Panc1 (cell line): Measurements from ENCODE around the gene SCAF8. TPM values are rescaled to one million over a fixed set of nuclear protein-coding genes. Genes with fewer than 3 reads are reported as not detected.

Source experiments
- ATAC-seq: fragments of 200-7000 bp; cut with Tn5 transposase; 2 replicates; pipeline ENCODE4 v1.9.1; 2020; ENCODE audit warnings: mild to moderate bottlenecking, moderate library complexity
- BruUV-seq: library from RNA; stranded (reverse); fragments of 400-500 nt; replicated peaks from 2 replicates; lab custom pipeline; 2021; lab: Mats Ljungman, UMichigan
- CTCF ChIA-PET: fragments of 300-600 bp; sonication (Branson Sonifier 250); formaldehyde crosslinking; loops from one replicate; lab custom pipeline; 2022; ENCODE audit warnings: antibody characterized with exemption; lab: Charles Lee
- POLR2A ChIA-PET: fragments of 300-600 bp; sonication (Branson Sonifier 250); formaldehyde crosslinking; loops from one replicate; lab custom pipeline; 2022; ENCODE audit warnings: antibody characterized with exemption; lab: Charles Lee
- DNase-seq: peaks from one replicate; pipeline ENCODE4 v3.0.0-alpha.2; 2010; ENCODE audit warnings: low read depth, low spot score
- H3K27ac ChIP-seq: 2 replicates; pipeline ENCODE4 v1.5.1; 2011; ENCODE audit warnings: mild to moderate bottlenecking, low read length, inconsistent platforms
- H3K27me3 ChIP-seq: fragments of 200-500 bp; sonication (Bioruptor generic); 2 replicates; pipeline ENCODE4 v1.6.0; 2014; ENCODE audit warnings: low read length, inconsistent platforms; ENCODE audit not compliant: control insufficient read depth, insufficient read depth
- H3K36me3 ChIP-seq: fragments of 200-500 bp; sonication (Bioruptor generic); 2 replicates; pipeline ENCODE4 v1.5.1; 2014; ENCODE audit warnings: inconsistent platforms, mild to moderate bottlenecking, low read length, moderate library complexity; ENCODE audit not compliant: control insufficient read depth, insufficient read depth
- H3K4me1 ChIP-seq: 2 replicates; pipeline ENCODE4 v1.5.1; 2011; ENCODE audit warnings: inconsistent platforms, mild to moderate bottlenecking, low read length, moderate library complexity; ENCODE audit not compliant: control insufficient read depth, insufficient read depth
- H3K4me3 ChIP-seq, 2 experiments: 2 replicates each; pipeline ENCODE4 v1.5.1; 2011 to 2012; ENCODE audit warnings: low read depth in 2 of 2, low read length in 2 of 2, mild to moderate bottlenecking in 2 of 2, inconsistent platforms in 1 of 2, moderate library complexity in 1 of 2
- H3K9me3 ChIP-seq: fragments of 200-500 bp; sonication (Bioruptor generic); 2 replicates; pipeline ENCODE4 v1.5.1; 2014; ENCODE audit warnings: low read depth, mild to moderate bottlenecking, inconsistent platforms, low read length, moderate library complexity; ENCODE audit not compliant: control insufficient read depth, insufficient read depth
- CTCF ChIP-seq: fragments of 450-650 bp; IDR thresholded peaks from 2 replicates; pipeline ENCODE4 v1.5.1; 2017; ENCODE audit warnings: mild to moderate bottlenecking
- POLR2AphosphoS5 ChIP-seq: IDR thresholded peaks from 2 replicates; pipeline ENCODE4 v1.6.1; 2012; ENCODE audit warnings: mild to moderate bottlenecking, low read depth, low read length, moderate library complexity
- REST ChIP-seq, 2 experiments: IDR thresholded peaks; 2 replicates each; pipeline ENCODE4 v1.6.1; 2011 to 2012; ENCODE audit warnings: low read depth in 2 of 2, control low read depth in 1 of 2, low read length in 1 of 2, mild to moderate bottlenecking in 1 of 2, moderate library complexity in 1 of 2; ENCODE audit not compliant: insufficient read depth in 1 of 2
- SIN3A ChIP-seq: IDR thresholded peaks from 2 replicates; pipeline ENCODE4 v1.6.1; 2012; ENCODE audit warnings: low read depth, mild to moderate bottlenecking, low read length, moderate library complexity, borderline replicate concordance; ENCODE audit not compliant: insufficient read depth
- TCF7L2 ChIP-seq: IDR thresholded peaks from 2 replicates; pipeline ENCODE4 v1.6.1; 2011; ENCODE audit warnings: mild to moderate bottlenecking, low read depth, low read length, inconsistent platforms
- in situ Hi-C: cut with HindIII; loops from 2 replicates; pipeline ENCODE4 v1.10.0; 2016; ENCODE audit warnings: low sequenced_read_pairs, low pct_unique_long_range_greater_than_20kb
- intact Hi-C: fragments of 100-400 bp; cut with micrococcal nuclease; formaldehyde crosslinking; loops from one replicate; pipeline ENCODE4 v1.10.0; 2022; ENCODE audit not compliant: unreplicated experiment
- total RNA-seq: library from RNA; stranded (reverse); gene quantifications from one replicate; pipeline ENCODE4 v1.2.1, GENCODE V29; 2021; ENCODE audit not compliant: unreplicated experiment

Gene SCAF8
- total RNA-seq, 1 experiment from 2014 or later: 38.9 TPM

GRCh38 chr6:154792325-154792724, 59.1 kb downstream of the SCAF8 start:
- ChIA-PET CTCF (interaction anchor here (0.5 kb wide), 1 partner anchor 72 kb away, joined by 11 read pairs; no protein-coding TSS in a partner anchor), POLR2A (no interaction called here)
- Histone ChIP-seq H3K9me3 (no peaks in the 10 kb centered on the region), H3K27me3 (no peaks in the 10 kb centered on the region), H3K36me3 (peaks cover 12% of the 10 kb centered on the region; the same call in 1 of the 2 replicates), H3K4me1 (peaks cover 9% of the 10 kb centered on the region; the same call in 1 of the 2 replicates), H3K4me3 (no peak overlapping the region), H3K27ac (no peak overlapping the region)
- intact Hi-C loops: no loop called here
- no peak for ATAC-seq
- in situ Hi-C loops: no loop called here
- no TSS peak for BruUV-seq
- TF ChIP-seq TCF7L2: no peak
- no peak for TF ChIP-seq SIN3A
- TF ChIP-seq REST (IDR thresholded peaks at IDR 0.05; ENCODE audit: insufficient read depth in 1 of 2, low read depth in 2 of 2, low read length in 1 of 2): no peak
- no peak for DNase-seq

- POLR2A ChIA-PET: no interaction called here
- intact Hi-C loops (no loop called here), in situ Hi-C loops (no loop called here)
- no peak overlapping the region for H3K4me3 ChIP-seq
- H3K27ac ChIP-seq: no peak overlapping the region
- H3K4me1 ChIP-seq: peaks cover 9% of the 10 kb centered on the region; the same call in 1 of the 2 replicates
- H3K9me3 ChIP-seq: no peaks in the 10 kb centered on the region
- H3K27me3 ChIP-seq: no peaks in the 10 kb centered on the region
- no peak for ATAC-seq
- CTCF ChIA-PET: no interaction called here
- no peak for TF ChIP-seq REST (IDR thresholded peaks at IDR 0.05; ENCODE audit: insufficient read depth in 1 of 2, low read depth in 2 of 2, low read length in 1 of 2)
- TF ChIP-seq POLR2AphosphoS5: no peak
- TF ChIP-seq TCF7L2: no peak
- no peak for TF ChIP-seq CTCF
- no peak for TF ChIP-seq SIN3A
- BruUV-seq: no TSS peak
- H3K36me3 ChIP-seq: peaks cover 12% of the 10 kb centered on the region; the same call in 1 of the 2 replicates
- DNase-seq: no peak
Measured at GRCh38 chr6:154792761-154793160, 59.5 kb downstream of the SCAF8 start.
